Muscle layer of duodenum (tissue), 2 donors: ENCODE data around the gene HRAS.

ENCODE experiments used
- H3K27ac ChIP-seq: one replicate; pipeline ENCODE4 v1.7.0; 2013; ENCODE audit warnings: mild to moderate bottlenecking, low read length
- H3K27me3 ChIP-seq: one replicate; pipeline ENCODE4 v1.7.0; 2013; ENCODE audit warnings: low read depth, mild to moderate bottlenecking, control low read depth, low read length
- H3K36me3 ChIP-seq, 2 donors: one replicate each; pipeline ENCODE4 v1.7.0; 2013; ENCODE audit warnings: low read length in 2 of 2, control low read depth in 1 of 2, mild to moderate bottlenecking in 1 of 2; ENCODE audit not compliant: insufficient read depth in 2 of 2, control insufficient read depth in 1 of 2
- H3K4me1 ChIP-seq, 2 donors: one replicate each; pipeline ENCODE4 v1.7.0; 2013; ENCODE audit warnings: low read length in 2 of 2, mild to moderate bottlenecking in 2 of 2, control low read depth in 1 of 2, moderate library complexity in 1 of 2; ENCODE audit not compliant: insufficient read depth in 2 of 2, control insufficient read depth in 1 of 2
- H3K4me3 ChIP-seq, 2 donors: one replicate each; pipeline ENCODE4 v1.7.0; 2013; ENCODE audit warnings: low read length in 2 of 2, low read depth in 1 of 2, mild to moderate bottlenecking in 1 of 2
- H3K9me3 ChIP-seq, 2 donors: one replicate each; pipeline ENCODE4 v1.7.0; 2013; ENCODE audit warnings: low read length in 2 of 2, control low read depth in 1 of 2, mild to moderate bottlenecking in 1 of 2; ENCODE audit not compliant: control insufficient read depth in 1 of 2
- donor health status: healthy.

Gene HRAS

DNA sequence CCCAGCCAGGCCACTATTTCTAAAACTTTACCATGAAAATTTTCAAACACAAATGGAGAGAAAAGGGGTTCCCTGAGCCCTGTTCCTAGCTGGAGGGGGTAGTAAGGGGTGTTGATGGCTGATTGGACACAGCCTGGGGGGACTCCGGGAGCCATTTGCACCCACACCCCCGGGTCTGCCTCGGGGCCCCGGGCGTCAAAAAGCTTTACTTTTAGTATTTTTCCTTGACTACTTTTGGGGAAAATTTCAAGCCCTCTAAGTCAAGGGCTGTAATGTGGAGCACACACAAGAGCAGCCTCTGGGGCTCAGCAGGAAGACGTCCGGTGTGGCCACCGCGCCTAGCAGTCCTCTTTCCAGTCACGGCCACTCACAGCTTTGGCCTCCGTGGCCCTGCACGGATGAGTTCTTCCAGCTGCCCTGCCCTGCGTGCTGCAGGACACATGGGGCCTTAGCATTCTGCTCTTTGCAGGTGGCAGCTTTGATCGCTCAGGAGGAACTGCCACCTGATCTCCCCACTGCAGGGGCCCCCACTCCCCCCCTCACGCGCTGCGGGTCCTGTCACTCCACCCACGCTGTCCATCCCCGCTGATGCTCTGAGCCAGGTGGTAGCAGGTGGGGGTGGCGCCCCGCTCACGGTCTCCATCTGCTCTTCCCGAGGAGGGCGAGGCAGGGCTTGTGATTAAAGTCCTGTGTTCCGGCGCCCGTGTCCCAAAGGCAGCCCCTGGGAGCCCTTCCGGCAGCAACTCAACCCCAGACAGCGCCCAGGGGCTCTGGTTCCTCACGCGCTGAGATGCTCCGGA, 42.7 kb downstream of the HRAS start:
- Histone ChIP-seq H3K27ac (no peak overlapping the region), H3K27me3 (no peaks in the 10 kb centered on the region), H3K4me1 (peaks cover 0 to 3% of the 10 kb centered on the region in 2 donors), H3K9me3 (no peaks in the 10 kb centered on the region), H3K36me3 (peaks cover 22 to 77% of the 10 kb centered on the region in 2 donors), H3K4me3 (no peak overlapping the region)

DNA sequence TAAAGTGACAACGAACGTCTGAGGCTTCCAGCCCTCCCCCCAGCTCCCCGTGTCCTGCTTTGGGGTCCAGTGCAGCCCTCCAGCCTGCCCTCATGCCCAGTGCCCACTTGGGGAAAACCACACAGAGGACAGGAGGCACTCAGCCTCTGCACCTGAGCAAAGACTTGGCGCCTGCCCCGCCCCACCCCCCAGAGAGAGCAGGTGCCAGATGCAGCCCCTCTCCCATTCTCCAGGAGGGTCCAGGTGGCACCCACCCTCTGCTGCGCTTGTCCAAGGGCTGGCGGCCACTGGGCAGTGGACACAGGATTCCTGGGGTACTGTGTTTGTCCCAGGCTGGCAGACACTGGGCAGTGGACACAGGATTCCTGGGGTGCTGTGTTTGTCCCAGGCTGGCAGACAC, 44.0 kb downstream of the HRAS start:
- peaks cover 10 to 71% of the 10 kb centered on the region in 2 donors for H3K36me3 ChIP-seq
- H3K9me3 ChIP-seq = no peaks in the 10 kb centered on the region
- H3K4me1 ChIP-seq = peaks cover 0 to 3% of the 10 kb centered on the region in 2 donors
- H3K27ac ChIP-seq = no peak overlapping the region
- no peaks in the 10 kb centered on the region for H3K27me3 ChIP-seq
- no peak overlapping the region for H3K4me3 ChIP-seq

DNA sequence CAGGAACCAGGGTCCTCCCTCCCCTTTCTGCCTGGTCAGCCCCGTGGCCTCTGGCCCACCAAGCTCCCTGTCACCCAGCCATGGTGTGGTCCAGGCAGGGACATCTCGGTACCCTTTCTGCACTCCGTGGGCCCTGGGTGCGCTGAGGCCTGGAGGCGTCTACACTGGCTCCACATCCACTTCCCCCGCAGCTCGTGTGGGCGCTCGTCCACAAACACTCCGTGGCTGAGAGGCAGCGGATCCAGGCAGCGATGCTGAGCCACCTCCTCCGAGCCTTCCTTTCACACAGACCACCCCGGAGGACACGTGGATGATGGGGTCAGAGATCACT, 44.5 kb downstream of the HRAS start:
- H3K36me3 ChIP-seq = peaks cover 10 to 68% of the 10 kb centered on the region in 2 donors
- no peaks in the 10 kb centered on the region for H3K27me3 ChIP-seq
- H3K4me1 ChIP-seq = peaks cover 0 to 3% of the 10 kb centered on the region in 2 donors
- no peak overlapping the region for H3K27ac ChIP-seq
- no peaks in the 10 kb centered on the region for H3K9me3 ChIP-seq
- no peak overlapping the region for H3K4me3 ChIP-seq

DNA sequence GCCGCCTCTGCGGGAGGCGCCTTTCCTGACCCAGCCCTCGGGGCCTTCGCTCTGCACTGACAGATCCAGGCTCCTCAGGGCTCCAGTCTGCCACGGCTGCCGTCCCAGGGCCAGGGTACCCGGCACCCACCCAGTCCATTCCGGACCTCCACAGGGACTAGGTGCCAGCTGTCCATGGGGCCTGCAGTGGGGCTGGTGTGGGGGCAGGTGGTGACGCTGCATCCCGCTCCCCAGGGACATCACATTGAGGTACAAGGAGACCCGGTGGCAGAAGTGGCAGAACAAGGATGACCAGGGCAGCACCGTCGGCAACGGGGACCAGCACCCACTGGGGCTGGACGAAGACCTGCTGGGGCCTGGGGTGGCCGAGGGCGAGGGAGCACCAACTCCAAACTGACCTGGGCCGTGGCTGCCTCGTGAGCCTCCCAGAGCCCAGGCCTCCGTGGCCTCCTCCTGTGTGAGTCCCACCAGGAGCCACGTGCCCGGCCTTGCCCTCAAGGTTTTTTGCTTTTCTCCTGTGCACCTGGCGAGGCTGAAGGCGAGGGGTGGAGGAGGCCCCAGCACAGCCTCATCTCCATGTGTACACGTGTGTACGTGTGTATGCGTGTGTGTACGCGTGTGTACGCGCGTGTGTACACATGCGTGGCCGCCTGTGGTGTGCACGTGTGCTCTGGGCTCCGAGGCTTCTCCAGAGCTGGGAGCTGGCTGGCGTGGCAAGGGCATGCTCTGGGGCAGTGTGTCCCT, 45.0 kb downstream of the HRAS start:
- Histone ChIP-seq H3K9me3 (no peaks in the 10 kb centered on the region), H3K4me1 (no peaks in the 10 kb centered on the region), H3K4me3 (no peak overlapping the region), H3K27ac (no peak overlapping the region), H3K27me3 (no peaks in the 10 kb centered on the region), H3K36me3 (peaks cover 10 to 63% of the 10 kb centered on the region in 2 donors)

DNA sequence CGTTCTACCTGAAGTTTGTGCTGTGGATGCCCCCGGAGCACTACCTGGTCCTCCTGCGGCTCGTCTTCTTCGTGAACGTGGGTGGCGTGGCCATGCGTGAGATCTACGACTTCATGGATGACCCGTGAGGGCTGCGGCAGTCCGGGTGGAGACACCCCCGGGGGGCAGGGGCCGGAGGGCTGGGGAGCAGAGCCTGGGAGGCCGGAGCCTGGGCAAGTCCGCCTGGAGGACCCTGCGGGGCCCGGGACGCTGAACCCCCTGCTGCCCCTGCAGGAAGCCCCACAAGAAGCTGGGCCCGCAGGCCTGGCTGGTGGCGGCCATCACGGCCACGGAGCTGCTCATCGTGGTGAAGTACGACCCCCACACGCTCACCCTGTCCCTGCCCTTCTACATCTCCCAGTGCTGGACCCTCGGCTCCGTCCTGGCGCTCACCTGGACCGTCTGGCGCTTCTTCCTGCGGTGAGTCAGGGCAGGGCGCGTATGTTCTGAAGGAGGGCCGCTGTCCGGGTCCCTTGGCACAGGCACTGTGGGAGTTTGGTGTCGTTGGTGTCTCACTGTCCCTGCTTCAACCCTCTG, 45.7 kb downstream of the HRAS start:
- Histone ChIP-seq H3K36me3 (peaks cover 10 to 56% of the 10 kb centered on the region in 2 donors), H3K27ac (no peak overlapping the region), H3K9me3 (no peaks in the 10 kb centered on the region), H3K4me3 (no peak overlapping the region), H3K4me1 (no peaks in the 10 kb centered on the region), H3K27me3 (no peaks in the 10 kb centered on the region)

DNA sequence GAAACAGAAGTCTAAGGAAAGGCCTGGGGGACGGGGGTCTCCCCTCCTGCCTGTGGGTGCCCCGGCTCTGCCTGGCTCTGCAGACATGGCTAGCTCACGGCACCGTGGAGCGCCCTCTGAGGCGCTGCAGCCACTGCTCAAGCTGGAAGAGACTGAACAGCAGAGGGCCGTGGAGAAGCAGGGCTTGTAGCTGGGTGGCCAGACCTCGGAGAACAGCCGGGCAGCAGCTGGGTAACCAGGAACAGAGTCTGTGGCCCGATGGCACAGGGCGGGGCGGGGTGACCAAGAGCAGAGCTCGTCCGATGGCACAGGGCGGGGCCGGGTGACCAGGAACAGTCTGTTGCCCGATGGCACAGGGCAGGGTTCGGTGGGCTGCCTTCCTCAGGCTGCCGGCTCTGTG, 46.4 kb downstream of the HRAS start:
- H3K4me1 ChIP-seq = no peaks in the 10 kb centered on the region
- H3K9me3 ChIP-seq = no peaks in the 10 kb centered on the region
- H3K27me3 ChIP-seq = no peaks in the 10 kb centered on the region
- no peak overlapping the region for H3K27ac ChIP-seq
- no peak overlapping the region for H3K4me3 ChIP-seq
- H3K36me3 ChIP-seq = peaks cover 6 to 49% of the 10 kb centered on the region in 2 donors

DNA sequence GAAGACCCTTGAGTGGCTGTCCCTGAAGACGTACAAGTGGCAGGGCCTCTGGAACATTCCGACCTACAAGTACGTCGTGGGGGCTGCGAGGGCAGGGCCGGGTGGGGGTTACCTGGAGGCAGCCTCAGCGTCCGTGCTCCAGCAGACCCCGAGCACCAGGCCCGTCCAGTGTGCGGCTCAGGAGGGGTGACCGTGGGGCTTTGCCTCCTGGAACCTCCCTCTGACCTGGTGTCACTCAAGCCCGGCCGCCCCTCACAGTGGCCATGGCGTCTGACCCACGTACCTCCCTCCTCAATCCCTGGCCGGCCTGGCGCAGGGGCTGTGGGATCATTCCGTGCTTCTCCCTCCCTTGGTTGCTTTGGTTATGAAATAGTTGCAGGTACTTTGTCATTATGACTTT, 46.8 kb downstream of the HRAS start:
- peaks cover 6 to 45% of the 10 kb centered on the region in 2 donors for H3K36me3 ChIP-seq
- H3K4me1 ChIP-seq = no peaks in the 10 kb centered on the region
- no peak overlapping the region for H3K27ac ChIP-seq
- H3K27me3 ChIP-seq = no peaks in the 10 kb centered on the region
- no peak overlapping the region for H3K4me3 ChIP-seq
- no peaks in the 10 kb centered on the region for H3K9me3 ChIP-seq

DNA sequence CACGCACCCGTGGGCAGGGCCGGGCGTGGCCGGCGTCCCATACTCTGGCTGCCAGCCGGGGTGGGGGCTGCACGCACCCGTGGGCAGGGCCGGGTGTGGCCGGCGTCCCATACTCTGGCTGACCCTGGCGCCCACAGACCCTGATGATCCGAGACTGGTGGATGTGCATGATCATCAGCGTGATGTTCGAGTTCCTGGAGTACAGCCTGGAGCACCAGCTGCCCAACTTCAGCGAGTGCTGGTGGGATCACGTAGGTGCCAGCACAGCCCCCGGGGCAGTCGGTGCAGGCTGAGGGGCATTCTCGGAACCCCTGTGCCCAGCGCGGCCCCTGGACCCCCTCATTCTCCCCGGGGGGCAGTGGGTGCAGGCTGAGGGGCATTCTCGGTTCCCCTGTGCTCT, 47.3 kb downstream of the HRAS start:
- Histone ChIP-seq H3K27me3 (no peaks in the 10 kb centered on the region), H3K4me1 (no peaks in the 10 kb centered on the region), H3K27ac (no peak overlapping the region), H3K36me3 (peaks cover 6 to 43% of the 10 kb centered on the region in 2 donors), H3K9me3 (no peaks in the 10 kb centered on the region), H3K4me3 (no peak overlapping the region)

DNA sequence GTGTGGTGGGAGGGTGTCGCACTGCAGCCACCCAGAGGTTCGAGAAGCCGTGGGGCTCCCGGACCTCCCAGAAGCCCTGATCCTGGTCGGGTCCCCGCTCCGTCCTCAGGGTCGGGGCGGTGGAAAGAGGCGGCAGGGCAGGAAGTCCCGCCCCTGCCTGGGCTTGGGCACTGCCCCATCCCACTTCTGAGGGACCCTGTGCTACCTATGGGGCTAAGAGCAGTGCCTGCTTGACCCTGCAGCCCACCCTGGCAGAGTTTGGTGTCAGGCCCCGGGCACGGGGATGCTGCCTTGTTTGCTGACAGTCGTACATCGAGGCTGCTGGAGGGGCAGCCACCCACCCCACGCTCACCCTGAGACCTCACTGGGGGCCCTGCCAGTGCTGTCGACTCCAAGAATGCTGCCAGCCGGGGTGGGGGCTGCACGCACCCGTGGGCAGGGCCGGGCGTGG, 47.8 kb downstream of the HRAS start:
- no peak overlapping the region for H3K27ac ChIP-seq

DNA sequence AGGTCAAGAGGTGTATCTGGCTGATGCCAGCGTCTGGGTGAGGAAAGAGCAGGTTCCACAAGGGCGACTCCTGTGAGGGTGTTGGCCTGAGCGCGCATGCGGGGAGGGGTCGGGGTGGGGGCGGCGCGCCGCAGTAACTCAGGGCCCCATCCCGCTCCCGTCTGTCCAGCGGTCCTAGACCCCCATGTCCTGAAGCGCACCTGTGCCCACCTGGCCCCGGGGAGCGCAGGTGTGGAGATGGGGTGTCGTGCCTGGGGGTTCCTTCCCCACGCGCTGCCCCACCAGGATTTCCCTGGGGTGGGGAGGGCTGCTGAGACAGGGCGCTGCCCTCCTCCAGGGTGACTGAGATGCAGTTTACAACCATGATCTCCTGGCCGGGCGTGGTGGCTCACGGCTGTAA, 49.2 kb downstream of the HRAS start:
- Histone ChIP-seq H3K4me3 (no peak overlapping the region), H3K4me1 (no peaks in the 10 kb centered on the region), H3K36me3 (peaks cover 6 to 34% of the 10 kb centered on the region in 2 donors), H3K27ac (no peak overlapping the region), H3K9me3 (no peaks in the 10 kb centered on the region), H3K27me3 (no peaks in the 10 kb centered on the region)

More for the DNA sequence above, 47.8 kb downstream of the HRAS start:
- no peaks in the 10 kb centered on the region for H3K9me3 ChIP-seq
- H3K27me3 ChIP-seq = no peaks in the 10 kb centered on the region
- H3K4me1 ChIP-seq = no peaks in the 10 kb centered on the region
- no peak overlapping the region for H3K4me3 ChIP-seq
- peaks cover 6 to 38% of the 10 kb centered on the region in 2 donors for H3K36me3 ChIP-seq

DNA sequence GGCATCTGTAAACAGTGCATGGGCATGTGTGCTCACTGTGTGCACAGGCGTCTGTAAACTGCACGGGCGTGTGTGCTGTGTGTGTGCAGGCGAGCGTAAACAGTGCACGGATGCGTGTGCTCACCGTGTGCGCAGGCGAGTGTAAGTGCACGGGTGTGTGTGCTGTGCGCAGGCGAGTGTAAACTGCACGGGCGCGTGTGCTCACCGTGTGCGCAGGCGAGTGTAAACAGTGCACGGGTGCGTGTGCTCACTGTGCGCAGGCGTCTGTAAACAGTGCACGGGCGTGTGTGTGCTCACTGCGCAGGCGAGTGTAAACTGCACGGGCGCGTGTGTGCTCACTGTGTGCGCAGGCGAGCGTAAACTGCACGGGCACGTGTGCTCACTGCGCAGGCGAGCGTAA, 50.8 kb downstream of the HRAS start:
- peaks cover 0 to 18% of the 10 kb centered on the region in 2 donors for H3K36me3 ChIP-seq

More for the DNA sequence above, 50.8 kb downstream of the HRAS start:
- no peak overlapping the region for H3K4me3 ChIP-seq
- no peaks in the 10 kb centered on the region for H3K9me3 ChIP-seq
- no peaks in the 10 kb centered on the region for H3K4me1 ChIP-seq
- no peaks in the 10 kb centered on the region for H3K27me3 ChIP-seq
- no peak overlapping the region for H3K27ac ChIP-seq
